H9 (cell line): ENCODE data around the gene NACC2. TPM values are rescaled to one million over a fixed set of nuclear protein-coding genes. Genes with fewer than 3 reads are reported as not detected.

Source experiments
- DNase-seq: peaks from one replicate; pipeline ENCODE4 v3.0.0-alpha.2; 2017
- H2AFZ ChIP-seq: one replicate; pipeline ENCODE4 v1.6.1; 2013; ENCODE audit warnings: mild to moderate bottlenecking, low read length, control low read depth, moderate library complexity
- H2AK5ac ChIP-seq: 2 replicates; pipeline ENCODE4 v1.6.1; 2013; ENCODE audit warnings: low read length, control low read depth, mixed read lengths; ENCODE audit not compliant: insufficient read length
- H2BK120ac ChIP-seq: one replicate; pipeline ENCODE4 v1.6.1; 2013; ENCODE audit warnings: low read depth, mild to moderate bottlenecking, low read length, control low read depth, inconsistent platforms; ENCODE audit not compliant: poor library complexity, severe bottlenecking
- H2BK12ac ChIP-seq: 2 replicates; pipeline ENCODE4 v1.6.1; 2013; ENCODE audit warnings: low read length, control low read depth, mixed read lengths, low read depth; ENCODE audit not compliant: insufficient read length
- H2BK15ac ChIP-seq: 2 replicates; pipeline ENCODE4 v1.6.1; 2013; ENCODE audit warnings: low read depth, low read length, control low read depth
- H2BK20ac ChIP-seq: one replicate; pipeline ENCODE4 v1.6.1; 2013; ENCODE audit warnings: low read depth, mild to moderate bottlenecking, low read length, control low read depth, inconsistent platforms; ENCODE audit not compliant: poor library complexity, severe bottlenecking
- H2BK5ac ChIP-seq: 2 replicates; pipeline ENCODE4 v1.6.1; 2013; ENCODE audit warnings: low read length, control low read depth, mixed read lengths; ENCODE audit not compliant: insufficient read length
- H3K14ac ChIP-seq: 2 replicates; pipeline ENCODE4 v1.6.1; 2013; ENCODE audit warnings: low read length, control low read depth; ENCODE audit not compliant: insufficient read depth
- H3K18ac ChIP-seq: 2 replicates; pipeline ENCODE4 v1.6.1; 2013; ENCODE audit warnings: low read depth, mild to moderate bottlenecking, mixed read lengths, low read length, control low read depth; ENCODE audit not compliant: insufficient read length
- H3K23ac ChIP-seq: 2 replicates; pipeline ENCODE4 v1.6.1; 2013; ENCODE audit warnings: low read length, control low read depth, mixed read lengths, low read depth; ENCODE audit not compliant: insufficient read length
- H3K23me2 ChIP-seq: 2 replicates; pipeline ENCODE4 v1.6.1; 2013; ENCODE audit warnings: low read depth, mild to moderate bottlenecking, mixed read lengths, low read length, control low read depth; ENCODE audit not compliant: insufficient read length, poor library complexity, severe bottlenecking
- H3K27ac ChIP-seq: 2 replicates; pipeline ENCODE4 v1.5.1; 2013; ENCODE audit warnings: low read length, control low read depth, mixed read lengths, low read depth; ENCODE audit not compliant: insufficient read length
- H3K27me3 ChIP-seq: 2 replicates; pipeline ENCODE4 v1.6.1; 2013; ENCODE audit warnings: low read length, control low read depth, inconsistent platforms; ENCODE audit not compliant: insufficient read depth
- H3K4ac ChIP-seq: 2 replicates; pipeline ENCODE4 v1.6.1; 2013; ENCODE audit warnings: low read depth, mild to moderate bottlenecking, control low read depth, inconsistent platforms, low read length, moderate library complexity
- H3K4me1 ChIP-seq: 2 replicates; pipeline ENCODE4 v1.6.1; 2013; ENCODE audit warnings: low read length, control low read depth, inconsistent platforms; ENCODE audit not compliant: insufficient read depth
- H3K4me2 ChIP-seq: 2 replicates; pipeline ENCODE4 v1.6.1; 2013; ENCODE audit warnings: low read length, control low read depth, mixed read lengths; ENCODE audit not compliant: insufficient read length, insufficient read depth
- H3K56ac ChIP-seq: 2 replicates; pipeline ENCODE4 v1.6.1; 2013; ENCODE audit warnings: low read depth, mild to moderate bottlenecking, mixed read lengths, low read length, control low read depth; ENCODE audit not compliant: insufficient read length
- H3K79me1 ChIP-seq: 2 replicates; pipeline ENCODE4 v1.6.1; 2013; ENCODE audit warnings: low read depth, mild to moderate bottlenecking, moderate library complexity, low read length, control low read depth, inconsistent platforms; ENCODE audit not compliant: insufficient read depth, poor library complexity, severe bottlenecking
- H3K79me2 ChIP-seq: 2 replicates; pipeline ENCODE4 v1.6.1; 2013; ENCODE audit warnings: low read length, control low read depth, inconsistent platforms; ENCODE audit not compliant: insufficient read depth
- H3K9ac ChIP-seq: 2 replicates; pipeline ENCODE4 v1.6.1; 2013; ENCODE audit warnings: low read length, control low read depth, mixed read lengths; ENCODE audit not compliant: insufficient read length; ENCODE audit errors: extremely low read depth
- H3K9me3 ChIP-seq: one replicate; pipeline ENCODE4 v1.6.1; 2013; ENCODE audit warnings: low read depth, low read length, inconsistent platforms; ENCODE audit not compliant: control insufficient read depth
- H3T11ph ChIP-seq: one replicate; pipeline ENCODE4 v1.6.1; 2013; ENCODE audit warnings: mild to moderate bottlenecking, low read length, control low read depth, inconsistent platforms
- H4K20me1 ChIP-seq: one replicate; pipeline ENCODE4 v1.6.1; 2013; ENCODE audit not compliant: control insufficient read depth, insufficient read length, insufficient read depth
- H4K5ac ChIP-seq: 2 replicates; pipeline ENCODE4 v1.6.1; 2013; ENCODE audit warnings: low read depth, mild to moderate bottlenecking, mixed read lengths, low read length, control low read depth; ENCODE audit not compliant: insufficient read length
- H4K8ac ChIP-seq: replicated peaks from 2 replicates; pipeline ENCODE4 v1.6.1; 2013; ENCODE audit warnings: low read length, control low read depth, mixed read lengths, low read depth; ENCODE audit not compliant: insufficient read length
- H4K91ac ChIP-seq: 2 replicates; pipeline ENCODE4 v1.6.1; 2013; ENCODE audit warnings: low read depth, mild to moderate bottlenecking, moderate library complexity, mixed read lengths, low read length, control low read depth; ENCODE audit not compliant: insufficient read length
- H3K27ac Mint-ChIP-seq, 3 experiments: 2 replicates in 2 of 3; 3 replicates in 1 of 3; pipeline ENCODE4 v1.8.0; 2020 to 2021; ENCODE audit warnings: mixed read lengths in 3 of 3, mild to moderate bottlenecking in 1 of 3, moderate library complexity in 1 of 3
- H3K27me3 Mint-ChIP-seq: 2 replicates; pipeline ENCODE4 v1.8.0; 2021; ENCODE audit warnings: low read depth, mild to moderate bottlenecking, moderate library complexity, mixed read lengths
- H3K36me3 Mint-ChIP-seq, 3 experiments: 2 replicates in 2 of 3; 3 replicates in 1 of 3; pipeline ENCODE4 v1.8.0; 2020 to 2021; ENCODE audit warnings: low read depth in 3 of 3, mixed read lengths in 3 of 3; ENCODE audit not compliant: insufficient read depth in 1 of 3
- H3K4me1 Mint-ChIP-seq, 2 experiments: 2 replicates each; pipeline ENCODE4 v1.8.0; 2020; ENCODE audit warnings: mixed read lengths in 2 of 2
- H3K4me3 Mint-ChIP-seq, 2 experiments: 2 replicates in 1 of 2; 3 replicates in 1 of 2; pipeline ENCODE4 v1.8.0; 2020 to 2021; ENCODE audit warnings: mild to moderate bottlenecking in 2 of 2, mixed read lengths in 2 of 2, moderate library complexity in 1 of 2
- H3K9me3 Mint-ChIP-seq, 2 experiments: 2 replicates in 1 of 2; 3 replicates in 1 of 2; pipeline ENCODE4 v1.8.0; 2020; ENCODE audit warnings: mild to moderate bottlenecking in 2 of 2, mixed read lengths in 2 of 2, moderate library complexity in 1 of 2
- WGBS: extraction: QIAGEN DNeasy Blood & Tissue Kit; methylation state at CpG from one replicate; pipeline ENCODE4 v1.1.7; 2013; ENCODE audit warnings: missing lambda C conversion rate, low lambda C conversion rate, mixed read lengths; ENCODE audit not compliant: insufficient read length; ENCODE audit errors: extremely low coverage; 5-methylcytosine and 5-hydroxymethylcytosine counted together
- total RNA-seq: library from RNA; stranded (reverse); gene quantifications from 2 replicates; pipeline ENCODE4 v1.2.1, GENCODE V29; 2021
- TF ChIP-seq, protein P1 (sequence below): fragments of 200-600 bp; sonication (generic); conservative IDR thresholded peaks from 3 replicates; pipeline ENCODE4 v1.8.0; 2021; ENCODE audit warnings: antibody characterized with exemption, mild to moderate bottlenecking

NACC2 gene
- total RNA-seq, 1 experiment from 2014 or later: 11.5 TPM

DNA sequence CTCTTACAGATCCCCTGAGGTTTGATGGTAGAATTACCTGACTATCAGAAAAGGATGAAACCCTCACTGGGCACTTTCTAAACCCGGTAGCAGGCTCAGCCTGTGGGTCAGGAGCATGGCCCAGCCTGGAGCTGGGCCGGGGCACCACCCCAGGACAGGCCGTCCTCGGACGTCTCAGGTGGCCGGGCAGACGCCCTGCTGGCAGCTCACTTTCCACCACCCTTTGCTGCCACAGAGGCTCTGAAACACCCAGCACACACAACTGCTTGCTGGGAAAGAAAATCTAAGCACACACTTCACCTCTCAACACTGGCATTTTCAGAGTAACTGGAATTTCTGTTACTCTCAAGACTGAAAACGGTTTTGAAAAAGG is 138.3 kb downstream of the NACC2 start:
- Histone ChIP-seq H3K23ac (no peak overlapping the region), H3T11ph (no peak overlapping the region), H2AK5ac (no peak overlapping the region), H3K18ac (no peak overlapping the region), H3K79me1 (peaks cover 2% of the 10 kb centered on the region), H2BK12ac (no peak overlapping the region), H2BK15ac (no peak overlapping the region), H3K4me1 (no peaks in the 10 kb centered on the region; the same call in 1 of the 2 replicates), H4K20me1 (no peaks in the 10 kb centered on the region), H3K23me2 (peaks cover 5% of the 10 kb centered on the region), H3K9ac (no peak overlapping the region), H3K79me2 (peaks cover 15% of the 10 kb centered on the region; the same call in 1 of the 2 replicates), H4K8ac (no peak overlapping the region), H3K56ac (no peak overlapping the region), H2BK120ac (no peak overlapping the region), H3K27ac (no peak overlapping the region), H3K27me3 (no peaks in the 10 kb centered on the region), H3K4me2 (no peak overlapping the region), H2BK20ac (no peak overlapping the region), H3K14ac (no peak overlapping the region), H2BK5ac (no peak overlapping the region), H3K9me3 (no peaks in the 10 kb centered on the region), H4K5ac (no peak overlapping the region), H3K4ac (no peak overlapping the region), H2AFZ (no peak overlapping the region), H4K91ac (no peak overlapping the region)
- H3K27me3 Mint-ChIP-seq: no peaks in the 10 kb centered on the region
- no peak for DNase-seq
- H3K36me3 Mint-ChIP-seq: peaks cover 9 to 34% (median 33%) of the 10 kb centered on the region in 3 experiments; a peak in 6 of 7 replicates
- H3K27ac Mint-ChIP-seq: peak overlapping the region in 2 of 3 experiments; percentile 63 to 89; a peak in 2 of 7 replicates
- H3K4me1 Mint-ChIP-seq: peaks cover 12 to 13% of the 10 kb centered on the region in 2 experiments
- WGBS: no CpG with 5 or more reads among the region's 8 CpGs
- no peaks in the 10 kb centered on the region for H3K9me3 Mint-ChIP-seq
- TF ChIP-seq, protein P1, sequence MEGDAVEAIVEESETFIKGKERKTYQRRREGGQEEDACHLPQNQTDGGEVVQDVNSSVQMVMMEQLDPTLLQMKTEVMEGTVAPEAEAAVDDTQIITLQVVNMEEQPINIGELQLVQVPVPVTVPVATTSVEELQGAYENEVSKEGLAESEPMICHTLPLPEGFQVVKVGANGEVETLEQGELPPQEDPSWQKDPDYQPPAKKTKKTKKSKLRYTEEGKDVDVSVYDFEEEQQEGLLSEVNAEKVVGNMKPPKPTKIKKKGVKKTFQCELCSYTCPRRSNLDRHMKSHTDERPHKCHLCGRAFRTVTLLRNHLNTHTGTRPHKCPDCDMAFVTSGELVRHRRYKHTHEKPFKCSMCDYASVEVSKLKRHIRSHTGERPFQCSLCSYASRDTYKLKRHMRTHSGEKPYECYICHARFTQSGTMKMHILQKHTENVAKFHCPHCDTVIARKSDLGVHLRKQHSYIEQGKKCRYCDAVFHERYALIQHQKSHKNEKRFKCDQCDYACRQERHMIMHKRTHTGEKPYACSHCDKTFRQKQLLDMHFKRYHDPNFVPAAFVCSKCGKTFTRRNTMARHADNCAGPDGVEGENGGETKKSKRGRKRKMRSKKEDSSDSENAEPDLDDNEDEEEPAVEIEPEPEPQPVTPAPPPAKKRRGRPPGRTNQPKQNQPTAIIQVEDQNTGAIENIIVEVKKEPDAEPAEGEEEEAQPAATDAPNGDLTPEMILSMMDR: no peak
- no peak overlapping the region for H3K4me3 Mint-ChIP-seq

Other genes starting within 250 kb of the NACC2 start
- gene CAMSAP1, start 187.7 kb downstream of the NACC2 start, total RNA-seq: 43.6 and 52.7 TPM in 2 replicates
- gene UBAC1, start 133.9 kb downstream of the NACC2 start, total RNA-seq: 46.3 and 47.5 TPM in 2 replicates
- gene TMEM250, start 23.6 kb upstream of the NACC2 start, total RNA-seq: 48.1 and 48.3 TPM in 2 replicates
- not detected in 2 replicates for gene LHX3, start 109.8 kb upstream of the NACC2 start, total RNA-seq
- gene QSOX2, start 150.5 kb upstream of the NACC2 start, total RNA-seq: 25.0 and 25.8 TPM in 2 replicates
- 0.07 and 0.09 TPM in 2 replicates for gene CCDC187, start 208.8 kb upstream of the NACC2 start, total RNA-seq
- 22.1 and 24.7 TPM in 2 replicates for gene GPSM1, start 232.2 kb upstream of the NACC2 start, total RNA-seq